HG03025 (cell line): ENCODE results near the gene XXYLT1.
"Not testable (repeated sequence)": the region's sequence is repeated elsewhere in the genome, so short reads cannot be mapped to it uniquely, and the experiment has no call there.

ENCODE experiments used
- ATAC-seq: cut with Tn5 transposase; IDR thresholded peaks from one replicate; pipeline ENCODE4 v1.9.1; 2021; ENCODE audit warnings: mild to moderate bottlenecking, moderate library complexity; ENCODE audit not compliant: unreplicated experiment, low FRiP score

Gene XXYLT1

DNA sequence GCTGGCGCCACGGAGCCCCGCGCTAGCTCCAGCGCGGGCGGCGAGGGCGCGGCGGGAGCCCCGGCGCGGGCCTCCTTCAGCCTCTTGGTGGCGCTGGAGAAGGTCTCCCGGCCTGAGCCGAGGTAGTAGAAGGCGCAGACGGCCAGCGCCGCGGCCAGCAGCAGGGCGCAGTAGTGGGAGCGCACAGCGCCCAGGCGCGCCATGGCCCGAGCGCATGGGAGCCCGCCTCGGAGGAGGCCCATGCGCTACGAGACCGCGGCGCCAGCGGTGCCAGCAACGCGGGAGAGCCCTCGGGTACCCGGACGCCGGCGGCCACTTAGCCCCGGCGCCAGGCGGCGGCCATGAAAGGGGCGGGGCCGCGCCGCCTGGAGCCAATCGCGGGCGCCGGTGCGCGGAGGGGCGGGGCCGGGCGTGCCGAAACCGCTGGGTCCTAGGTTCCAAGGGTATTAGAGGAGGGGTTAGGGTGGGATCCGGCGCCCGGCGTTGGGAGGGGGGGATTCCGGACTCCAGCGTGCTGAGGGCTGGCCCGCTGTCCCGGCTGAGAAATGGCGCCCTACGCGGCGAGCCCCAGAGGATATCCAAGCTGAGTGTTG, at the start of gene XXYLT1:
Gene XXYLT1, minus strand, starts transcription at position 343 of the 593 bp plus-strand sequence. Its CDS starts 101 bp downstream, at position 242.
- peak; percentile 81 for ATAC-seq

DNA sequence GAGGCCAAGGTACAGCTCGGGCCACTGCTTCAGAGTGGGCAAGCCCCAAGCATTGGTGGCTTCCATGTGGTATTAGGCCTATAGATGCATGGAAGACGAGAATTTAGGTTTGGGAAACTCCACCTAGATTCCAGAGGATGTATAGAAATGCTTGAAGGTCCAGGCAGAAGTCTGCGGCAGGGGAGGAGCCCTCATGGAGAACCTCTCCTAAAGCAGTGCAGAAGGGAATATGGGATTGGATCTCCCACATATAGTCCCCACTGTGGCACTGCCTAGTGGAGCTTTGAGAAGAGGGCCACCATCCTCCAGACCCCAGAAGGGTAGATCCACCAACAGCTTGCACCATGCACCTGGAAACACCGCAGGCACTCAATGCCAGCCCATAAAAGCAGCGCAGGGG, 48.1 kb upstream of the XXYLT1 start:
- ATAC-seq = no peak

DNA sequence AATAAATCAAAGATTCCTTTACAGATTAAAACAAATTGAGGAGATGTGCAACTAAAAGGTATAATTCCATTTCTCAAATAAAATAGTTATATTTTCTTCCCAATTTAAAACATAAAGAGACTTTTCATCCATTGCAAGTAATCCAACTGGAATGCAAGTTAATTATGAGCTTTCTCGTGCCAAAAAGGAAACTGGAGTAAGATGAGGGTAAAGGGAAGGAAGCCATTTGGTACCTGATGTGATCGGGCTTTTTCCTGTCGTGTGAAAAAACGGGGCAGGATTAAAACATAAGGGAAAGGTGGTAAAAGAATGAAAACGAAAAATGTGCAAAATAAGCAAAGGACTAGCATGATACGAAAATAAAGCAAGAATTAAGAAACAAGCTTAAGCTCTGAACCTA, 41.8 kb upstream of the XXYLT1 start:
- no peak for ATAC-seq

DNA sequence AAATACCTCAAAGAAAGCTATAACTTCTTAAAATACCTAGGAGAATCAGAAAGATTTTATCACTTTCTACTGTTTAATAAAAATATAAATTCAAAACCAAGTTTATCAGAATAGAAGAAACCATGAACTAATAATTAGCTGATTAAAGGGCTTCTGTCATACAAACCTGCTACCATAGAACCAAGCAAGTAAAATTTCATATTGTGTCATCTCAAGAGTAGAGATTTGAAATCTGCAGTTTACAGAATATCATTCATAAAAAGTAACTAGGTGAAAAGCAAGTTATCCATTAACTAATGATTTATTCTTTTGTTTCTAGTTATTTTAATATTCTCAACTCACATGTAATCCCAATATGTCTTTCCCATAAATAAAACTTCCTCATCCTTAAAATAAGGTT, 36.8 kb upstream of the XXYLT1 start:
- ATAC-seq = no peak

DNA sequence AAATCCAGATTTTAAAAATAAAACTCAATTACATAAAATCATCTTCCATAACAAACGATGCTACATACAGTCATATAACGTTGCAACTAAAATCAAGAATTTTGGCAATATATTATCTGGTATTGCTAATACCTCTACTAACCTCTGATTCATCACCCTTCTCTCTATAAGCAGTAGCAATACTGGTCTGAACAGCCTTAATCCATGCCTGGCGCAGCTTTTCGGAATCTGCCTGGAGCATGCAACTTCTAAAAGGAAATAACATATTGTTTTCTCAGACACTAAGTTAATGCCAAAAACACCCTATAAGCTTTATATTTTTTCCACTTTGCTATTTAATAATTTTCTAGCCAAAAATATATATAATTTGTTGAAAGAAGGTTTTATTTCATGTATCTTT, 35.4 kb upstream of the XXYLT1 start:
- ATAC-seq = no peak

- ATAC-seq = no peak
Measured at GRCh38 chr3:195302431-195302830, 31.5 kb upstream of the XXYLT1 start.

GRCh38 chr3:195297446-195297845, 26.5 kb upstream of the XXYLT1 start:
- ATAC-seq = no peak

GRCh38 chr3:195296662-195297061, 25.7 kb upstream of the XXYLT1 start:
- no peak for ATAC-seq

- ATAC-seq = no peak
Measured at GRCh38 chr3:195291121-195291520, 20.2 kb upstream of the XXYLT1 start.

DNA sequence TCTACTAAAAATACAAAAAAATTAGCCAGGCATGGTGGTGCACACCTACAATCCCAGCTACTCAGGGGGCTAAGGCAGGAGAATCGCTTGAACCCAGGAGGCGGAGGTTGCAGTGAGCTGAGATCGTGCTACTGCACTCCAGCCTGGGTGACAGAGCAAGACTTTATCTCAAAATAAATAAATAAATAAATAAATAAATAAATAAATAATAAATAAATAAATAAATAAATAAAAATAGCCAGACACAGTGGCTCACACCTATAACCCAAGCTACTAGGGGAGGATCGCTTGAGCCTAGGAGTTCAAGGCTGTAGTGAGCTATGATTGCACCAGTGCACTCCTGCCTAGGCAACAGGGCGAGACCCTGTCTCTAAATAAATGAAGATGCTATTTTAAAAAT, 19.7 kb upstream of the XXYLT1 start:
- not testable (repeated sequence) for ATAC-seq

GRCh38 chr3:195286115-195286872, 15.3 kb upstream of the XXYLT1 start:
- ATAC-seq = no peak

- no peak for ATAC-seq
Measured at GRCh38 chr3:195285372-195285771, 14.4 kb upstream of the XXYLT1 start.

DNA sequence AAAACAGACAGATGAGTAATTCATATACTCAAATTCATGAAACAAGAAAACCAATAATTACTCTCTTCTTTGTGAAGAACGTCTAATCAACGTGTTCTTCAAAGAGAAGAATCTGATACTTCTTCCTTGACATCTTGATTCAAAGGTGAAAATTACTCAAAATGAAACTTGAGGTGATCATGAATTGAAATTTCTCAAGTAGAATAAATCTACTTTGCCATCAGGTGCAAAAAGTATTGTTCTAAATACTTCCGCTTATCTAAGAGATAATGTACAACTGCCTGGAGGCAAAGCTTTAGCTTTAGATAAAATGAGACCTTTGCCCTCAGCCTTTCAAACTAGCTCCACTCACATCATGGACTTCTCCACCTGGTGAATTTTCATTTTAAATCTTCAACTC, 13.9 kb upstream of the XXYLT1 start:
- ATAC-seq = no peak

DNA sequence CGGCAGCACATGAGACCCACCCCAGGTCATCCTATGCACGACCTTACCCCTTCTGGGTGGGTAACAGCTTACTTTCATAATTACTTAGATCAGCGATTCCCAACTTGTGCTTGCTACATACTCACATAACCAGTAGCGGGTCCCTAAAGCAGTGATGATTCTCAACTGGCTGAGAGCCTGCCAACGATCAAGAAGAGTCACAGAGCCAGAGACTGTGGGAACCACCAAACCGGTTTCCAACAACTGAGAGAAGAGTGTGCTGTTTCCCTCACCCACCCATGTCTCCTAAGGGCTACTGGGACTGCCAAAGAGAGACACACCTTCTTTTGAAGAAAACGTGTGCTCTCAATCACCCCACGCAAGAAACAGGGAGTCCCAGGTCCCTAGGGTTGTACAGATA, 12.0 kb upstream of the XXYLT1 start:
- no peak for ATAC-seq

GRCh38 chr3:195274259-195274966, 3.5 kb upstream of the XXYLT1 start:
- ATAC-seq = no peak

DNA sequence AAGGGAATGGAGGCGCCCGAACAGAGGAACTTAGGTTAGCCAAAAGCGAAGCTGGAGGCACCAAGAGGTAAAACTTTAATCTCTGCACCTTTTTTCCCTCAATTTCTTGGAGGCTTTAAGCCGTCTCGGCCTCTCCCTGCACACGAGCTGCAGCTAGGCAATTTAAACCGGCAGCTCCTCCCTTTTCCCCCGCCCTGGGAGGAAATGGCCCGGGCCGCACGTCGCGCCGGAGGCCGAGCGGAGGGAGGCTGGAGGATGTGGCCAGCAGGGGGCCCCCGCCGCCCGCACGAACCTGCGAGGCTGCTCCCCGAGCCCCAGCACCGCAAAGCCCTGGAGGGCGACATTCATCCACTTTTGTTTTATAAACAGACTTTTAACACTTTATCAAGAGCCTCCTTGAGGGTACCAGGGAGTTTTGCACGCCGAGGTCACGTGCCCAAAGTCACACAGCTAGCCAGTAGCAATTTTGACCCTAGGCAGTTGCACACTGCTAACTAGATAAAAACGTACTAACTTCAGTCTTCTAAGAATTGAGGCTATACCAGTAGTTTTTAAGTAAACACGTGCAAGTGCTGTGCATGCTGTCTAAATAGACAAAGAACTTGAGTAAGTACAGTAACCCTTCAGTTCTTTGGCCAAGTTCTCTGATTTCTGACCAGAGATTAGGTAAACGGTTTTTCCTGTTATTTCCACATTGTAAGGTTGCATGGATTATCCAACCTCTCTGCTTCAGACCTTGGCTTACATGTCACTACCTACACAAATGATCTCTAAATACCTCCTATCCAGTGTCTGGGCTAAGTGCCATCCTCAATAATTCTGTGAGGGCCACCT, 668 bp upstream of the XXYLT1 start:
- ATAC-seq = peak; percentile 63

DNA sequence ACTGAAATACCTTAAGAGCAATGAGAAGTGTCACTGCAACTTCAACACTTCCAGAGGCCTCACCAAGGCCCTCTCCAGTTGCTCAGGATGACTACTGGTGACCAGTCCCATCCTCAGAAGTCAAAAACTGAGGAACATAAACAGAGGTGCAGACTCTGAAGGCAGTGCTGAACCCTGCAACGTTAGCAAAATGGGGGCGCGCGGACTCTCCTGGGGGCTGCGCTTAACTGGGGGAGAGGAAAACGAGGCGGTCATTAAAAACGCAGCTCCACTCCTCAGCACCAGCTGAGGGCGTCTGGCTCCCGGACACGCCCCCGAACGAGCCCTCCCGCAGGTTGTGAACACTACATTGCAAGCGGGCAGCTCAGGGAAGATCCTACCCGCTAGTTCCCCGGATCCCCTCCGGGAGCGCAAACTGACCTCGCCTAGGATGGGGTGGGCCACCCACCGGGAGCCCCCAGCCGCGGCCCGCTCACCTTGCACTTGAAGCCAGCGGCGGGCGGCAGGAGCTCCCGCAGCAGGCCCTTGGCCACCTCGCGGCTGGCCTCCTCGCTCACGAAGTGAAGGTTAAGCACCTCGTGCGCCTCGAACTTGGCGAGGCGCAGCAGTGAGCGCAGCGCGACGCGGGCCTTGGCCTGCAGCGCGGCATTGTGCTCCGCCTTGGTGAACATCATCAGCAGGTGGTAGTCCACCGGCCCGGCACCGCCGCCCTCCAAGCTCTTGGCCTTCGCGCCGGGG, 711 bp downstream of the XXYLT1 start:
- peak; percentile 7 for ATAC-seq

DNA sequence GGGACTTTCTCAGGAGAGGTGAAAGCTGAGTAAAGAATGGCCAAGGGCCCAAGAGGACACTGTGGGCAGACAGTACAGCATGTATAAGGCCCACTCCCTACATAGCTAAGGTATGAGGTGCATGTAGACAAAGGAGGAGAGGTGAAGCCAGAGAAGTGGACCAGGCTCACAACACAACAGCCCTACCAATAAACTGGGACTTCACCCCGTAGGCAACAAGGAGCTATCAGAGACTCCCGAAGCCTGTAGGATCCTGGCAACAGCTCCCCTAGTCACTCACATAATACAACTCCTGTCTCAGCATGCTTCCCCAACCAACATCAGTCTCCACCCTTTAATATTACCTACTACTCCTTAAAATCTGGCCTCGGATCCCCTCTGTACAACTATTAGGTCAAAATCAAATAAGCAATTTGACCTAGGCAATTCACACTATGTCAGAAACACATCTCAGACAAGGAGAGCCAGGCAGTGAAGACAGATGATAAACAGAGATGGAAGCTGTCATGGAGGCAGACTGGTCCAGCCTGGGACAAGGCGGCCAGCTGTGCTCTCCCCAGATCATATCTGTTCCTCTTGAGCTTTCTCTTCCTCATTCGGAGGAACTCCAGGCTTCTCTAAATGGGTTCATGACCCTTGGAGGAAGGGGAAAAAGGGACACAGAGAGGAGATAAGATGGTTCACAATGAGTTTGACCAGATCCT, 1.4 kb downstream of the XXYLT1 start:
- no peak for ATAC-seq

DNA sequence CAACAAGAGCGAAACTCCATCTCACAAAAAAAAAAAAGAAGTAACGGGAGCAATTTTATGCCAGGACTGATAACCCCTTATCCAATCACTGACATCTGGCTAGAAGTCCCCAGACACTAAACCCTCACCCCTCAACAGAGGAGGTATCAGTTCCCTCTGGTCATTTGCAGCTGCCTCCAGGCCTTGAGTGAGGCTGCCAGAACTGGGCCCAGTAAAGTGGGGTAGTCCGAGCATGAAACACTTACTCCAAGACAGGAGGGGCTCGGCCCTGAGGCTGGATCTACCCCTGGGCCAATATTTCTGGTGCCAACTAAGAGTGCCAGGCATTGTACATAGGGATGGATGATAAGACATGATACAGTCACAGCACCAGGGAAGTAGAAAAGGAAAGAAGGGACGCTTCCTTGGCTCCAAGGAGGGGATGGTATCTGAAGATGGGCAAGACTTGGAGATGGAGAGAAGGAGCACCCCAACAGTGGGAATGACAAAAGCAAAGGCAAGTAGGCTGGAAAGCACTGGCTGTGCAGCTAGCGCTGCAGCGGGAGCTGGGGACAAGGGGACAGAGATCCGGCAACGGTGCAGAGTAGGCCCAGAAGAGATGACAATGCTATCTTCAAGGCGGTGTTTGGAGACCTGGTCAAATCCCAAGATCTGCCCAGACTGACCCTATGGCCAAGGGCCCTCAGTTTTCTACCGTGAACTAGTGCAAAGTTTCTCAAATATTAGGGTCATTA, 2.2 kb downstream of the XXYLT1 start:
- ATAC-seq = no peak
